NCI-H2196 (cell line): ENCODE measurements around the gene CD96.

ENCODE experiments used
- DNase-seq: peaks from one replicate; lab custom pipeline; 2025; ENCODE audit not compliant: unreplicated experiment; lab: John Stamatoyannopoulos, UW

The CD96 gene

GRCh38 chr3:111592936-111593335, 50.9 kb downstream of the CD96 start:
- no peak for DNase-seq

- DNase-seq, result no peak
Measured at GRCh38 chr3:111593666-111594065, 51.7 kb downstream of the CD96 start.

- DNase-seq, result no peak
Measured at GRCh38 chr3:111594205-111594604, 52.2 kb downstream of the CD96 start.

- no peak for DNase-seq
Measured at GRCh38 chr3:111594781-111595180, 52.8 kb downstream of the CD96 start.

- no peak for DNase-seq
Measured at GRCh38 chr3:111595232-111595631, 53.2 kb downstream of the CD96 start, which contains the start of gene ZBED2. Gene ZBED2, minus strand, starts transcription at chr3:111595346. Its CDS starts 1,145 bp downstream, at chr3:111594201.

- no peak for DNase-seq
Measured at GRCh38 chr3:111596328-111596727, 54.3 kb downstream of the CD96 start.

- DNase-seq, result no peak
Measured at GRCh38 chr3:111598139-111598538, 56.1 kb downstream of the CD96 start.

GRCh38 chr3:111598552-111598951, 56.6 kb downstream of the CD96 start:
- no peak for DNase-seq

- no peak for DNase-seq
Measured at GRCh38 chr3:111601810-111602209, 59.8 kb downstream of the CD96 start.

GRCh38 chr3:111603679-111604078, 61.7 kb downstream of the CD96 start:
- DNase-seq, result no peak

- DNase-seq, result no peak
Measured at GRCh38 chr3:111604119-111604518, 62.1 kb downstream of the CD96 start.

GRCh38 chr3:111605018-111605417, 63.0 kb downstream of the CD96 start:
- no peak for DNase-seq

- DNase-seq, result no peak
Measured at GRCh38 chr3:111605493-111605892, 63.5 kb downstream of the CD96 start.

- no peak for DNase-seq
Measured at GRCh38 chr3:111607240-111607920, 65.4 kb downstream of the CD96 start.

GRCh38 chr3:111608383-111608782, 66.4 kb downstream of the CD96 start:
- DNase-seq, result no peak

- no peak for DNase-seq
Measured at GRCh38 chr3:111609700-111610099, 67.7 kb downstream of the CD96 start.

GRCh38 chr3:111610189-111610588, 68.2 kb downstream of the CD96 start:
- no peak for DNase-seq

- no peak for DNase-seq
Measured at GRCh38 chr3:111610612-111611054, 68.6 kb downstream of the CD96 start.

- DNase-seq, result no peak
Measured at GRCh38 chr3:111613294-111613693, 71.3 kb downstream of the CD96 start.

- no peak for DNase-seq
Measured at GRCh38 chr3:111615880-111616279, 73.9 kb downstream of the CD96 start.

GRCh38 chr3:111616417-111617105, 74.6 kb downstream of the CD96 start:
- DNase-seq, result no peak

GRCh38 chr3:111617406-111617805, 75.4 kb downstream of the CD96 start:
- DNase-seq, result no peak
